IMR-90 (cell line): Measurements from ENCODE around the gene NTF3. TPM values are rescaled to one million over a fixed set of nuclear protein-coding genes. Genes with fewer than 3 reads are reported as not detected.

ENCODE experiments used
- ATAC-seq: fragments of 200-7000 bp; cut with Tn5 transposase; 2 replicates; pipeline ENCODE4 v1.9.1; 2020; ENCODE audit warnings: low read depth, mild to moderate bottlenecking, moderate library complexity
- BruUV-seq: library from RNA; stranded (reverse); fragments of 400-500 nt; replicated peaks from 2 replicates; lab custom pipeline; 2021; lab: Mats Ljungman, UMichigan
- CTCF ChIA-PET: fragments of 300-600 bp; formaldehyde crosslinking; extraction: SDS; loops from one replicate; lab custom pipeline; 2021; ENCODE audit warnings: antibody characterized with exemption; lab: Yijun Ruan, JAX
- POLR2A ChIA-PET: fragments of 300-600 bp; sonication (Branson Sonifier 250); formaldehyde crosslinking; loops from one replicate; lab custom pipeline; 2022; ENCODE audit warnings: antibody characterized with exemption; ENCODE audit not compliant: unreplicated experiment; lab: Charles Lee
- DNase-seq: peaks from one replicate; pipeline ENCODE4 v3.0.0; 2013
- H2AFZ ChIP-seq: replicated peaks from 2 replicates; pipeline ENCODE3; 2013; ENCODE audit warnings: low read length, mild to moderate bottlenecking; ENCODE audit not compliant: poor library complexity
- H2AK5ac ChIP-seq: 2 replicates; pipeline ENCODE4 v1.6.1; 2013; ENCODE audit warnings: low read depth, low read length, inconsistent platforms
- H2AK9ac ChIP-seq: replicated peaks from 2 replicates; pipeline ENCODE3; 2013; ENCODE audit warnings: mild to moderate bottlenecking, low read depth, low read length, moderate library complexity; ENCODE audit not compliant: poor library complexity
- H2BK120ac ChIP-seq: 2 replicates; pipeline ENCODE4 v1.6.1; 2013; ENCODE audit warnings: low read depth, low read length, inconsistent platforms
- H2BK15ac ChIP-seq: 3 replicates; pipeline ENCODE4 v1.6.1; 2013; ENCODE audit warnings: low read depth, low read length, inconsistent platforms
- H2BK20ac ChIP-seq: 2 replicates; pipeline ENCODE4 v1.6.1; 2013; ENCODE audit warnings: low read depth, mild to moderate bottlenecking, inconsistent platforms, low read length, moderate library complexity
- H2BK5ac ChIP-seq: 2 replicates; pipeline ENCODE4 v1.6.1; 2013; ENCODE audit warnings: mild to moderate bottlenecking, low read depth, low read length, inconsistent platforms; ENCODE audit not compliant: poor library complexity, severe bottlenecking
- H3K14ac ChIP-seq: replicated peaks from 2 replicates; pipeline ENCODE4 v1.6.1; 2013; ENCODE audit warnings: low read depth, low read length, inconsistent platforms
- H3K18ac ChIP-seq: 2 replicates; pipeline ENCODE4 v1.6.1; 2013; ENCODE audit warnings: low read depth, low read length, control low read depth
- H3K23ac ChIP-seq: 2 replicates; pipeline ENCODE4 v1.6.1; 2013; ENCODE audit warnings: low read depth, low read length, inconsistent platforms
- H3K27ac ChIP-seq: 2 replicates; pipeline ENCODE4 v1.5.1; 2013; ENCODE audit warnings: mild to moderate bottlenecking, control low read depth, low read length; ENCODE audit not compliant: insufficient read depth
- H3K27me3 ChIP-seq: 2 replicates; pipeline ENCODE4 v1.6.1; 2013; ENCODE audit warnings: low read length; ENCODE audit not compliant: control insufficient read depth, insufficient read depth
- H3K36me3 ChIP-seq: 2 replicates; pipeline ENCODE4 v1.6.1; 2013; ENCODE audit warnings: low read length, mixed read lengths; ENCODE audit not compliant: control insufficient read depth, insufficient read depth
- H3K4ac ChIP-seq: 2 replicates; pipeline ENCODE4 v1.6.1; 2013; ENCODE audit warnings: low read depth, low read length, inconsistent platforms
- H3K4me1 ChIP-seq: 2 replicates; pipeline ENCODE4 v1.6.1; 2013; ENCODE audit warnings: low read length, mixed read lengths; ENCODE audit not compliant: control insufficient read depth, insufficient read depth
- H3K4me2 ChIP-seq: 2 replicates; pipeline ENCODE4 v1.6.1; 2013; ENCODE audit warnings: low read depth, mild to moderate bottlenecking, control low read depth, low read length, moderate library complexity
- H3K4me3 ChIP-seq: 2 replicates; pipeline ENCODE4 v1.5.1; 2013; ENCODE audit warnings: low read depth, mild to moderate bottlenecking, control low read depth, low read length, moderate library complexity; ENCODE audit not compliant: insufficient read depth
- H3K56ac ChIP-seq: 2 replicates; pipeline ENCODE4 v1.6.1; 2013; ENCODE audit warnings: low read length, inconsistent platforms; ENCODE audit not compliant: insufficient read depth; ENCODE audit errors: extremely low read depth
- H3K79me1 ChIP-seq, 2 experiments: 2 replicates each; pipeline ENCODE4 v1.6.1; 2013; ENCODE audit warnings: low read length in 2 of 2, inconsistent platforms in 1 of 2, low read depth in 1 of 2
- H3K9ac ChIP-seq: 2 replicates; pipeline ENCODE4 v1.6.1; 2013; ENCODE audit warnings: low read depth, low read length, control low read depth
- H3K9me1 ChIP-seq: 2 replicates; pipeline ENCODE4 v1.6.1; 2013; ENCODE audit warnings: low read length, inconsistent platforms; ENCODE audit not compliant: insufficient read depth
- H3K9me3 ChIP-seq: 2 replicates; pipeline ENCODE4 v1.6.1; 2013; ENCODE audit warnings: low read length; ENCODE audit not compliant: control insufficient read depth, insufficient read depth
- H4K20me1 ChIP-seq: 2 replicates; pipeline ENCODE4 v1.6.1; 2013; ENCODE audit warnings: low read length, inconsistent platforms; ENCODE audit not compliant: insufficient read depth
- H4K5ac ChIP-seq: 2 replicates; pipeline ENCODE4 v1.6.1; 2013; ENCODE audit warnings: mild to moderate bottlenecking, low read depth, low read length, control low read depth
- H4K8ac ChIP-seq, 2 experiments: 2 replicates each; pipeline ENCODE4 v1.6.1; 2013; ENCODE audit warnings: low read depth in 2 of 2, low read length in 2 of 2, control low read depth in 1 of 2, inconsistent platforms in 1 of 2
- H4K91ac ChIP-seq: 2 replicates; pipeline ENCODE4 v1.6.1; 2013; ENCODE audit warnings: low read depth, low read length, inconsistent platforms; ENCODE audit not compliant: insufficient read depth
- CHD1 ChIP-seq: IDR thresholded peaks from 2 replicates; pipeline ENCODE4 v1.6.1; 2012; ENCODE audit warnings: low read depth, low read length, improper control_type of control experiment
- POLR2A ChIP-seq: IDR thresholded peaks from 2 replicates; pipeline ENCODE4 v1.6.1; 2012; ENCODE audit warnings: mild to moderate bottlenecking, low read depth, low read length
- WGBS, 2 experiments: methylation state at CpG; one replicate each; pipeline versions ENCODE4 v1.1.5 to v1.1.7; 2013; ENCODE audit warnings: missing lambda C conversion rate in 2 of 2; ENCODE audit not compliant: insufficient read length in 1 of 2; ENCODE audit errors: extremely low coverage in 2 of 2; 5-methylcytosine and 5-hydroxymethylcytosine counted together
- dilution Hi-C: fragments of 300-500 bp; cut with HindIII; formaldehyde crosslinking; loops from one replicate; pipeline ENCODE4 v1.14.3; 2018; ENCODE audit warnings: low sequenced_read_pairs; ENCODE audit not compliant: unreplicated experiment
- in situ Hi-C: fragments of 300-500 bp; cut with MboI; formaldehyde crosslinking; loops from 3 replicates; pipeline ENCODE4 v1.14.3; 2019; ENCODE audit warnings: low sequenced_read_pairs, inconsistent platforms, mixed read lengths
- intact Hi-C: fragments of 100-400 bp; cut with micrococcal nuclease; formaldehyde crosslinking; loops from 2 replicates; pipeline ENCODE4 v1.10.0; 2022
- polyA plus RNA-seq, 3 experiments: library from polyadenylated mRNA; depleted of rRNA; stranded (reverse); fragments of >200 nt; gene quantifications; 2 replicates each; pipeline ENCODE4 v1.2.3, GENCODE V29; 2012; ENCODE audit warnings: low replicate concordance in 1 of 3
- total RNA-seq: library from RNA; depleted of rRNA; stranded (reverse); fragments of >200 nt; gene quantifications from 2 replicates; pipeline ENCODE4 v1.2.3, GENCODE V29; 2012

The NTF3 gene
- total and polyA plus RNA-seq, 2 of the 4 experiments (the other 2 are of a cell fraction): 12.2 to 32.4 TPM

DNA sequence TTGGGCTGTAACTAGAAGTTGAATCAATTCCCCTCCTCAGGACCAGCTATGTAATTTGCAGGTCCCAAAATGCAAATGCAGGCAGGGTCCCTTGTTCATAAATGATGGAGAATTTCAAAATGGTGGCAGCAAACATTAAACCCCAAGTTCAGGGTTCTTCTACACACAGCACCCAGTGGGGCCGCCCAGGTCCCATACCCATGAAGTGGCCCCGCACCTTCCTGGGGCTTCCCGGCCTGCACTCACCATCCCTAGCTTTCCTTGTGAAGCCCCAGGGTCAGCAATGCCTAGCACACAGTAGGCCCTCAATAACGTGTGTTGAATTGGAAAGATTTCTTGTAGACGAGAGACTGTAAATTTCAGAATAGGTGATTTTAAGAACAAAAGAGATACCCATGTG, 76.0 kb downstream of the NTF3 start:
- no peak overlapping the region for H3K4me2 ChIP-seq
- intact Hi-C loops (loop anchor here (10.0 kb wide), 1 partner anchor 777 kb away; no protein-coding TSS in a partner anchor), in situ Hi-C loops (no loop called here), dilution Hi-C loops (no loop called here)
- H2BK120ac ChIP-seq: no peak overlapping the region
- no peak overlapping the region for H4K91ac ChIP-seq
- peaks cover 3% of the 10 kb centered on the region; the same call in 1 of the 2 replicates for H3K36me3 ChIP-seq
- ChIA-PET CTCF (interaction anchor here (0.6 kb wide), 1 partner anchor 8 kb away, joined by 3 read pairs; no protein-coding TSS in a partner anchor), POLR2A (no interaction called here)
- no peaks in the 10 kb centered on the region for H3K9me3 ChIP-seq
- no peaks in the 10 kb centered on the region for H4K20me1 ChIP-seq
- H3K79me1 ChIP-seq: peaks cover 0 to under 1% of the 10 kb centered on the region in 2 experiments; a peak in 1 of 4 replicates
- peaks cover 7% of the 10 kb centered on the region for H3K4me1 ChIP-seq
- H3K9me1 ChIP-seq: peaks cover 14% of the 10 kb centered on the region
- H3K56ac ChIP-seq: no peak overlapping the region
- DNase-seq (no peak), ATAC-seq (no peak)
- no peaks in the 10 kb centered on the region for H3K27me3 ChIP-seq
- no peak overlapping the region for H2AFZ ChIP-seq
- WGBS, 2 experiments: no CpG with 5 or more reads among the region's 5 CpGs
- no peak overlapping the region for H3K9ac ChIP-seq
- no peak overlapping the region; a peak in 1 of 4 replicates for H4K8ac ChIP-seq
- no peak overlapping the region for H3K4ac ChIP-seq
- H3K18ac ChIP-seq: no peak overlapping the region
- H3K27ac ChIP-seq: no peak overlapping the region
- no peak overlapping the region for H2BK20ac ChIP-seq
- no peak overlapping the region for H2AK5ac ChIP-seq
- H3K14ac ChIP-seq: no peak overlapping the region
- H3K23ac ChIP-seq: no peak overlapping the region
- TF ChIP-seq POLR2A (no peak), CHD1 (no peak)
- no peak overlapping the region for H2AK9ac ChIP-seq
- no peak overlapping the region for H2BK5ac ChIP-seq
- no peak overlapping the region for H3K4me3 ChIP-seq
- H2BK15ac ChIP-seq: no peak overlapping the region
- no TSS peak for BruUV-seq
- H4K5ac ChIP-seq: no peak overlapping the region
